NOMO-1 (cell line): Measurements from ENCODE around the gene TFF2.

Source experiments
- DNase-seq, 2 experiments: peaks; one replicate each; lab custom pipeline; 2025; ENCODE audit not compliant: unreplicated experiment in 2 of 2; lab: John Stamatoyannopoulos, UW

The TFF2 gene

GRCh38 chr21:42348762-42349161 is 2.0 kb downstream of the TFF2 start:
- DNase-seq, result no peak

- no peak for DNase-seq
Measured at GRCh38 chr21:42347601-42348327, 3.0 kb downstream of the TFF2 start.

- no peak for DNase-seq
Measured at GRCh38 chr21:42346866-42347600, 3.8 kb downstream of the TFF2 start.

- no peak for DNase-seq
Measured at GRCh38 chr21:42346441-42346840, 4.4 kb downstream of the TFF2 start.

- no peak for DNase-seq
Measured at GRCh38 chr21:42344631-42345030, 6.2 kb downstream of the TFF2 start.

- no peak for DNase-seq
Measured at GRCh38 chr21:42343963-42344510, 6.8 kb downstream of the TFF2 start.

GRCh38 chr21:42343556-42343955 is 7.2 kb downstream of the TFF2 start:
- no peak for DNase-seq

GRCh38 chr21:42343101-42343500 is 7.7 kb downstream of the TFF2 start:
- no peak for DNase-seq

- no peak for DNase-seq
Measured at GRCh38 chr21:42341776-42342542, 8.8 kb downstream of the TFF2 start.

GRCh38 chr21:42340187-42341050 is 10.4 kb downstream of the TFF2 start:
- DNase-seq, result no peak

GRCh38 chr21:42338729-42339715 is 11.8 kb downstream of the TFF2 start:
- no peak for DNase-seq

- peak; percentile 6 to 54 for DNase-seq
Measured at GRCh38 chr21:42337830-42338728, 12.7 kb downstream of the TFF2 start.

- DNase-seq, result no peak
Measured at GRCh38 chr21:42337276-42337675, 13.5 kb downstream of the TFF2 start.

- no peak for DNase-seq
Measured at GRCh38 chr21:42336054-42336453, 14.7 kb downstream of the TFF2 start.

- DNase-seq, result no peak
Measured at GRCh38 chr21:42332557-42333317, 18.1 kb downstream of the TFF2 start.

GRCh38 chr21:42331660-42332059 is 19.1 kb downstream of the TFF2 start:
- no peak for DNase-seq
